ENCODE data around the gene CYB561D1.

The CYB561D1 gene

DNA sequence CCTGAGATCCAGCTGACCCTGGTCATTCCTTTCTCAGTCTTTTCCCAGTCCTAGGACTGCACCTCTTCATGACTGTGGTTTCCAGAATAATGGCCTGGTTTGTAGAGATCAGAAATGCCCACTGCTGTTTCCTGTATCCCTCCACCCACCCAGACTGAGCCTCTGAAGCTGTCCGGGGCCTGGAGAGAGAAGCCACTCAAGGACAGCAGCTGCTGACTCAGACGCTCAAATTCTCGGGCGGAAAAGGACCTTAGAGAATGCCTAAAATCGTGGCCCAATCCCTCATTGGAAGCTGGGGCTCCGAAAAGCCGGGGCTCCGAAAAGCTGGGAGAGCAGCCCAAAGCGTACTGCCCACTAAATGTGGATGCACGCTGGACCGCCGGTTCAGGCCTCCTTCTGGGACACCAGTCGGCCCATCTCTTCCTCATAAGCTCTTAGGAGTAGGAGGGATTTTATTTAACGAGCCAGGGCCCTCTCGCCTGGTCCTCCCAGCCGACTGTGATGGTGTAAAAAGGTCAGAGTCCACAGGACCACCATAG, 38.0 kb downstream of the CYB561D1 start:
- DNase-seq, result no peak

DNA sequence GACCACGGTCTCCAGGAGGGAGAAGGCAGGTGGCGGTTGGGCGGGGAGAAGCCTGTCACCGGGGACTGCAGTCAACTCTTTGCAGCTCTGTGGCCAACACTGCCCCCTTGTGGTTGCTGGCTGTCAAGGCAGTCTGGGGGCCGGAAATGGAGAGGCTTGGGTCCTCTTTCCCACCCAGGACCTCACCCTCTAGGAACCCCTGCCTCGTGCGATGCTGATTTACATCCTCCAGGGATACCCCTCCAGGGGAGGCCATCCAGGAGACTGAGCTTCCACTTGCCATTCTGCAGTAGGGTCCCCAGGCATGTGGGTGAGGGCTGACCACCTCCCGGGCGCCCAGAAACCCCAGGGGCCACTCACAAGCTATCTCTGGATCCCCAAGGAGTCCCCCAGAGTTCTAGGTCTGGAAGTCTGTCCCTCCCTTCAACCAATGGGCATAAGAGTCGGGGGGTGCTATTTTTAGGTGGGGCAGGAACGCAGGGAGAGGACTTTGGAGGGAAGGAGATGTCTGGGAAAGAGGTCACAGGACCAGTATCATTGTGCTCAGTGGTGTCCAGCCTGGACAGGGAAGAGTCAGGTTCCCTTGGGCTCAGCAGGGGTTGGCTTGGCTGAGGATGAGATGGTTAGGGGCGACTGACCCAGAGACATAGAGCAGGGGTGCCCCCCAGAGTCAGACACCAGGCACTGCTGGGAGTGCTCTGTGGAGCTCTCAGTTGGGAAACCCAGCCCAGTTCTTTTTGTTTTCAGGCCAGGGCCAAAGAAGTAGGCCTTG, 38.7 kb downstream of the CYB561D1 start:
- peak; percentile 59 for DNase-seq

DNA sequence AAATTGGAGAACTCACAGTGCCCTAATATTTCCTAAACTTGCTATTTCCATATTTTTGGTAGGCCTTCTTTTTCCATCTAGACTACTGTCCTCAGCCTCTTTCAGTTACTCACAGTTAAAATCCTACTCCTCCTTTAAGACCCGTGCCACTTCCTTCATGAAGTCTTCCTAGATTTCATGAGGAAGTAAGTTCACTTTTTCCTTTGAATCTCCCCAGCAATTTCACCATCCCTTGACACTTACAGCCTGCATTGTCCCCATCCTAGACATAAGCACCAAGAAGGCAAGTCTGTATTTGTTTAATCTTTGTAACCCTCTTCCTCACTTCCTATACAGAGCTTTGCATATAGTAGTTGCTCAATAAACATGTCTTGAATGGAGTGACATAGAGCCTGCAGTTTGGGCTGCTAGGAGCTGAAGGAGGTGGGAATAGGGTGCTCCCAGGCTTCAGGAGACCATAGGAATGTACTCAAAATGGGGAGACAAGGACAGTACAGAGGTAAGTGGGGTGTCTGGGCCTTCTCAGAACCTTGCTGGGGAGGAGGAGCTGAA, 40.5 kb downstream of the CYB561D1 start:
- no peak for DNase-seq

DNA sequence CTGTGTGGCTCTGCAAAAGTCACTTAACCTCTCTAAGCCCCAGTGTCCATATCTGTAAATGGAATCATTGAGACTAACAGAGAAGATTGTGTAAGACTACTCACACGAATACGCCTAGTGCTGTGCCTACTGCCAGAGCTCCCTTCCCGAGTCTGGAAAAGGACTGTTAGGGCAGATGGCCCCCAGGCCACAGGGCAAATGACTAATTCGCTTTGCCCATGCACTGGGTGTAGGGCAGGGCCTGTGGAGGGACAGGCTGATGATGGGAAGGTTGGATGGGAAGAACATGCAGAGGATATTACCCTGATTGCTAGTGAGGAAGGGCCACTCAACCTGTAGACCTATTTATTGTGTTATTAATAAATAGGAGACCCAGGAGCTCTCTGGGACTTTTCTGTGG, 41.6 kb downstream of the CYB561D1 start:
- no peak for DNase-seq

DNA sequence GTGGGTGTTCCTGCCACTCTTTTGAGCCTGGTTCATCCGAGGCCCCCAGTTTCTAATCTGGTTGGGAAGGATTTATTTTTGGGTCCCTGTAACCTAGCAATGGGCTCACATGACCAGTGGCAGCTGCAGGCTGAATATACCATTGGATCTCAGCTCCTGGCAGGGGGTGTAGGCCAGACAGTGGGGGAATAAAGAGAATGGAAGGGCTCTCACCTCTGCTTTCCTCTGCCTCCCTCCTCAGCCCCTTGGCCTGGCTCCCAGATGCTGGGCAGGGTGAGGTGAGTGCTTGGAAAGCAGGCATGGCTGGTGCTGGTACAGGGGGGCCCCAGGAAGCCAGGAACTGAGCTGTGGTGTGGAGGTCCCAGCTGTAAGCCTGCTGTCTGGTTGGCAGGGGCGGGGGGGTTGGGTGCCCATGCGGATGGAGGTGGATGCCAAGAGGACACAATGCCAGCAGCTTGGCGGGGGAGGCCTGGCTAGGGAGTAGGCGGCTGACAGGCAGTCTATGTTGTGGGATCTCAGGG, 42.1 kb downstream of the CYB561D1 start:
- DNase-seq, result no peak

GRCh38 chr1:109537450-109538178, 43.7 kb downstream of the CYB561D1 start:
- no peak for DNase-seq

DNA sequence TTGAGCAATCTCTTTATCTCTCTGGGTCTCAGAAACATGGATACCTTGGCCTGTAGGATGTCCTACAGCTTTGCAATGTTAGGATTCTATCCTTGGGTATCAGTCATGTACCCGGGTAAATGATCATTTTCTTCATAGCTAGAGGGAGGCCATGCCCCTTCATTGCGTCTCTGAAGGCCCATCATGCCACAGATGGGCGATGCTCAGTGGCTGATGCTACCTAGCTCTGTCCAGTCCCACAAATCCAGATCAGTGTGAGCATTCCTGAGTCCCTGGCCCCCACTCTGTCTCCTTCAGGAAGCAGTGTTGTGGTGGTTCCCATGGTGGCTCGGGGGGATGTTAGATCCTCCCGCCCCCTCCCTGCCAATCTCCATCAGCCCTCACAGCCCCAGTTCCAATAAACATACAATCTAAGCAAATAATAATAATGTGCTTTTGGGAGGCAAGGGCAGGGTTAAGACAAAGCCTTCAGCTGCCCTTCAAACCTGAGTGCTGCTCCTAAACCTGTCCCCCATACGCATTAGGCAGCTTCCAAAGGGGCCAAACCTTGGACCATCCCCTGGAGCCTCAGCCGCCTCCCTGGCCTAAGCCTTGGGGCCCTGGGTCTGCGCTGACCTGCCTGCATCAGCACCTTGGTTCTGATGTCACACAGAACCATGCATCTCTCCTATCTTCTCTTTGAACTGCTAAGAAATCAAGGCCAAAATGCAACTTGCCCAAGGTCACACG, 45.1 kb downstream of the CYB561D1 start:
- no peak for DNase-seq

DNA sequence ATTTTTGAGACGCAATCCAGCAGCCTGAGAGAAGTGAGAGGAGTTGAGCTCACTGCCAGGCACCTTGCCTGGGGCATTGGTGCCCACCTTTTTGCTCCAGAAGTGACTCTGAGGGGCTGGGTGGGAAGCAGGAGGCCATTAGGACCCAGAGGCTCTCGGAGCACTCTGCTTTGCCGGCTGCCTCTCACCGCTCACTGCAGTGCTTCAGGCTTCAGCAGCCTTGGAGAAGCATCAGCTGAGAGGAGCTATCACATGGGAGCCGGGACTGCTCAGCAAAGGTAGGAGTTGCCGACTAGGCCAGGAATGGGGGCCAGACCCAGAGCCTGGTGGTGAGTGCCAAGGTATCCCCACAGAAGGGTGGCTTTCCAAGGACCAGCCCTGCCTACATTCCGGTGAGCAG, 45.8 kb downstream of the CYB561D1 start, which contains the start of gene GPR61:
GPR61 (plus strand) TSS at position 197 of the 400 bp plus-strand sequence. CDS start 3,151 bp downstream, outside the sequence.
- no peak for DNase-seq

DNA sequence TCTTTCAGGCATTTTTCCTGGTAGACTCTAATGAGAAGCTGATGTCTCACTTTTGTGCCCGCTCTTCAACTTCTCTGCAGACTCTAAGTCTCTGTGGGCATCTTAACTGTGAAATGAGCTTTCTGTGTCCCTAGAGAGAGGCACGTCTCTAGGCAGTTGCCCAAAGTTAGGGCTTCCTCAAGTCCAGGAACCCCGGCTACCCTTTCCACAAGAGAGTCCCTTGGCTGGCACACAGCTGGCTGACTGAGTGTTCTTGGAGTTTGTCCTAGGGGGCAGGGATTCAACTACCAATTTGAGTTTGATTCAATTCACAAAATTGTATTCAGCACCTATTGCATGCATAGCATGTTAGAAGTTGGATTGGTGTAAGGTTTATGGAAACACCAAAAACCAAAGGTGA, 47.2 kb downstream of the CYB561D1 start:
- no peak for DNase-seq

GRCh38 chr1:109542657-109543056, 48.8 kb downstream of the CYB561D1 start:
- no peak for DNase-seq

DNA sequence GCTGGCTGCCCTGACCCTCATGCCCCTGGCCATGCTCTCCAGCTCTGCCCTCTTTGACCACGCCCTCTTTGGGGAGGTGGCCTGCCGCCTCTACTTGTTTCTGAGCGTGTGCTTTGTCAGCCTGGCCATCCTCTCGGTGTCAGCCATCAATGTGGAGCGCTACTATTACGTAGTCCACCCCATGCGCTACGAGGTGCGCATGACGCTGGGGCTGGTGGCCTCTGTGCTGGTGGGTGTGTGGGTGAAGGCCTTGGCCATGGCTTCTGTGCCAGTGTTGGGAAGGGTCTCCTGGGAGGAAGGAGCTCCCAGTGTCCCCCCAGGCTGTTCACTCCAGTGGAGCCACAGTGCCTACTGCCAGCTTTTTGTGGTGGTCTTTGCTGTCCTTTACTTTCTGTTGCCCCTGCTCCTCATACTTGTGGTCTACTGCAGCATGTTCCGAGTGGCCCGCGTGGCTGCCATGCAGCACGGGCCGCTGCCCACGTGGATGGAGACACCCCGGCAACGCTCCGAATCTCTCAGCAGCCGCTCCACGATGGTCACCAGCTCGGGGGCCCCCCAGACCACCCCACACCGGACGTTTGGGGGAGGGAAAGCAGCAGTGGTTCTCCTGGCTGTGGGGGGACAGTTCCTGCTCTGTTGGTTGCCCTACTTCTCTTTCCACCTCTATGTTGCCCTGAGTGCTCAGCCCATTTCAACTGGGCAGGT, 49.5 kb downstream of the CYB561D1 start:
- DNase-seq, result no peak

- no peak for DNase-seq
These were observed 50.3 kb downstream of the CYB561D1 start for GRCh38 chr1:109543988-109544735.

- peak; percentile 89 for DNase-seq
These were observed 52.6 kb downstream of the CYB561D1 start for GRCh38 chr1:109546311-109547109.

- peak; percentile 17 for DNase-seq
These were observed 53.8 kb downstream of the CYB561D1 start for GRCh38 chr1:109547463-109548320.

DNA sequence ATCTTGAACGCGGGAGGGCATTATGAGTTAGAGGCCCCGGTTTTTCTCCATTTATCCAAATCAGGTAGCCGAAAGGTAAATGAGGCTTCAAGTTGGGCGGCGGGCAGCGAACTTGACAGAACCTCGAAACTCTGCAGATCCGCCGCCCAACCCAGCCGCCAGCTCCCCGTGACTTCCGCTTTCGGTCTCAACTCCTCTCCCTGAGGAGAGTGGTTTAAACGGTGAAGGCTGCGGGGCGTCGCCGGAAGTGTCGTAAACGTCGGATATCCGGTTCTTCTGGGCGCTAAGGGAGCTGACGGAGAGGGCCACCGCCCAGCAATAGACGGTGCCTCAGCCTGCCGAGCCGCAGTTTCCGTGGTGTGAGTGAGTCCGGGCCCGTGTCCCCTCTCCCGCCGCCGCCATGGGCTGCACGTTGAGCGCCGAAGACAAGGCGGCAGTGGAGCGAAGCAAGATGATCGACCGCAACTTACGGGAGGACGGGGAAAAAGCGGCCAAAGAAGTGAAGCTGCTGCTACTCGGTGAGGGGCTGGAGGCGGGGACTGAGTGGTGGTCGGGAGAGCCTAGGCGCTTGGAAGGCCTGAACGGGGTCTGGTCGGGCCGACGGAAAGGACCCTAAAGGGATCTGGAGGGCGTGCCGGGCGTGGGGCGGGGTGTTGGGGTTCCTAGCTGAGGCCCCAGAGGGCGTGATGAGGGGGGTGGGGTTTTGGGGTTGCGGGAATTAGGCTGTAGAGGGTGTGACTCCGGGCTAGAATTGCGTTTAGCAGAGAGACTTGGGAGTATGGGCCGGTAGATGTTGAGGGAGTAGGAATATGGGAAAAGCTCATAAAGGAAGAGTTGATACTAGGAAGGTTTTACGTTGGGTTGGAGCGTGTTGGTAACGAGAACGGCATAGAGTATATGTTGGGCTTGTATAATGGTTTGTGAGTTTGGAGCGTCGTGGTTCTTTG, 54.7 kb downstream of the CYB561D1 start, which contains the start of gene GNAI3:
GNAI3 (plus strand) TSS at position 295 of the 947 bp plus-strand sequence; CDS start at position 401, 106 bp downstream.
- peak; percentile 90 for DNase-seq
